Stimulated activated CD8-positive, alpha-beta memory T cell treated with anti-CD3 and anti-CD28 coated beads, Interleukin-15, amount 100 ng/mL, for 1 hour (primary cell): ENCODE data around the gene SLC37A1.

ENCODE experiments used
- DNase-seq: peaks from one replicate; pipeline ENCODE4 v3.0.0-alpha.2; 2020; ENCODE audit warnings: low read depth

SLC37A1 gene

DNA sequence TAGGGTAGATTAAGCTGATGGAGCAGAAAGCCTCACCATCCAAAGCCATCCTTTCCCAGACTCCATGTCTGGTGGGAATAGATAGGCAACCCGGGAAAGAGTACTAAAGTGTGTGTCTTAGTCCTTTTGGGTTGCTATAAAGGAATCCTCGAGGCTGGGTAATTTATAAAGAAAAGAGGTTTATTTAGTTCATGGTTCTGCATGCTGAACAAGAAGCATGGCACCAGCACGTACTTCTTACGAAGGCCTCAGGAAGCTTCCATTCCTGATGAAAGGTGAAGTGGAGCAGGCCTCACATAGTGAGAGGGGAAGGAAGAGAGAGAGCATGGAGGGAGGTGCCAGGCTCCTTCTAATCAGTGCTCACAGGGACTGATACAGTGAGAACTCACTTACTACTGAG is 6.2 kb upstream of the SLC37A1 start:
- DNase-seq, result no peak

DNA sequence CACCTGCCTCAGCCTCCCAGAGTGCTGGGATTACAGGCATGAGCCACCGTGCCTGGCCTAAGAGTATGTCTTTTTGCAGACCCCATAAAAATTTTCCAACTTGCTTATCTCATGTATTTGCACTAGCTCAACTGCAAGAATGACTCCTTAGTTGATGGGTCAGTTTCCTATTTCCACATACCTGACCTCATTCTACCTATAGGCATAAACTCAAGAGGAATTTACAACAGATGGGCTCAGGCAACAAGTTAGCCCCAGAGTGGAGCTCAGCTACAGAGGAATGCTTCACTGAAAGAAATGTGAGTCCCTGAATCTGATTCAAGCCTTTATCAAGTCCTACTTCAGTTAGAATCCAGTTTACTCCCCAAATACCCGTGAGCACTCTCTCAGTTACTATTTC is 5.3 kb upstream of the SLC37A1 start:
- no peak for DNase-seq

DNA sequence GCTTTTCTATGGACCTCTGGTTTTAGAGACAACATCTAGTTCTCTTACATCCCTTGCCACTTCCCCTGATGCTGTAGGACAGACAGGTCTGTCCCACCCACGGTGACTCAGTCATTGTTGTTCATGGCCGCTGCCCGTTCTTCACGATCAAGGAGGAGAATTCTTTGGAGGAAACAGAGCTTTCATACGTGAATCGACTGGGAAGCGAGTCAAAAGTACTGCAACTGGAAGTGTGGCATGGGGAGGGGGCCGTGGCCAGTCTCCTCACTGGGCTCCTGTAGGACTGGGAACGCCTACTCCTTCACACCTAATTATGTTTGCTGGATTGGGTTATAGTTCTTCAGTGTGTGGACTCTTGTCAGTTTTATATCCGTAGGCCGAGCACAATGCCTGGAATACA is 4.4 kb upstream of the SLC37A1 start:
- no peak for DNase-seq

DNA sequence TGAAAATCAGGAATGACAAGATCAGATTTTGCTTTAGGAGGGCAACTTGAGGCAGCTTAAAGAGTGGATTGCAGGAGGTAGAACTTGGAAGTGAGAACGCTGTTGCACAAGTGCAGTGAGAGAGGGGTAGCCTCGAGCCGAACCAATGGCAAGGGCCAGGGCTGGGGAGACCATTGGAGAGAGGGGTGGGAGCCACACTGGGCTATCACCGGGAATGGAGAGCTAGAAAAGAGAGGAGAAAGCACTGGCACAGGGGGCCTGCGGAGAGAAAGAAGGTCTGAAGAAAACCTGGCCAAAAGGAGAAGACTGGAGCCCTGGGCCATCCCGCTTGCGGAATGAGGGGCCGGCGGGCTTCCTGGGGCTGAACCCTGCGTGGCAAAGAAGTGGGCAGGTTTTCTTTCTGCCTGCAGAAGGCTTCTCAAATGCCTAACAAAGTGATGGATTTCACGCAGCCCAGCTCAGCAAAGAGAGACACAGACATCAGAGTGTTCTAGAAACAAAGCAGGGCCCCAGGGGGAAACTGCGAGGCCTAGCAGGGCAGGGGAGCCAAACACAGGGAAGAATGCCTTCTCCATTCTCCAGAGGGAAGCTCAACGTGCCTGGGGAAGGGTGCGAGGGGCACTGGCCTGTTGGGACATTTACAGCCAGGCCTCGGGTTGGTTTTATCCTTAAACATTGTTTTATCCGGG is 1.2 kb upstream of the SLC37A1 start:
- no peak for DNase-seq

DNA sequence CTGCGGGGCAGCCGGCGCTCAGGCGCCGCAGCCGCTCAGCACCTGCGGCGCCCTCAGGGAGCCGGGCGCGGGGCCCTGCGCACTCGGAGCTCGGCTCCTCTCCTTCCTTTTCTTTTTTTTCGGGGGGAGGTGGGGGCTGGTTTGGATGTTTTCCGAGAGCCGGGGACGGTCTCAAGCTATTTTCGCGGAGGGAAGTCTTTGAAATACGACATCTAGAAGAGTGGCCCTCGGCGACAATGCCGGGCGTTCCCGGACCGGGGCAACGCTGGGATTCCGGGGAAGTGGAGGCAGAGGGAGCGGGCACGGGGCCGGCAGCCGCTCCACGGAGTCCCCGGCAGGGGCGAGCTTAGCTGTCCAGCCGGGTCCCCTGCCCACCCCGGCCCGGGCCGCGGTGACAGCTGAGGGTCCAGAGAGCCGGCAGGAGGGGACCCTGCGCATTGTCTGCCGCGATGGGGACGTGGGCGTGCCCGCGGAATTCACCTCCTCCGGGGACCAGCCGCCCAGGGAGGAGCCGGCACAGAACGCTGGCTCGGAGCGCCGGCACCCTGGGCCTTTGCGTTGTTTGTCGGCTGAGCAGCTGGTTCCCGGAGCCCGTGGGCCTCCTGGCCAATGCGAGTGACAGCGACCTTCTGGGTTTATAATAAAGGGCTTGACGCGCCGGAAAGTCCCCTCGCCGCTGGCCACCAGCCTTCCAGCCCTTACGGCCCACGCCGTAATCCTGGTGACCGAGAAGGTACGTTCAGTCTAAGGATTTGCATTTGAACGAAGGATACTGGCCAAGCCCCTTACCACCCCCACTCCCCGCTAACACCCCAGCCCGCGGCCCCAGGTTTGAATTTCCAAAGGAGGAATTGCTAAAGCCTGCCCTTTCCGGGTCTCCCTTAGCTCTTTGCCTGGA is 582 bp downstream of the SLC37A1 start:
- DNase-seq, result peak; percentile 32

DNA sequence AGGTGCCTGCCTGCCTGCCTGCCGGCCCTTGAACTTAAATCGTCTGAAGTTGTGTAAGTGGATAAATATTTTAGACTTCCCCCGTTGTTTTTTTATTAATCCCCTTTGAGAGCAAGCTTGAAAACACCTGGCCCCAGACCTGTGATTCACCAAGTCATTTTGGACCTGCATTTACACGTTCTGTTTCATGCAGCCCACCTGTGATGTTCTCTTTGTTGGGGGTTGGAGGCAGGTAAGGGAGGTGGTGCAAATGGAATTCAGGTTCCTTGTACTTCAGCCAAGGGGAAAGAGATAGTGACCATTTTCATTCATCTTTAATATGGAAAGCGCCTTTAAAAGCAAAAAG is 1.2 kb downstream of the SLC37A1 start:
- DNase-seq, result no peak

DNA sequence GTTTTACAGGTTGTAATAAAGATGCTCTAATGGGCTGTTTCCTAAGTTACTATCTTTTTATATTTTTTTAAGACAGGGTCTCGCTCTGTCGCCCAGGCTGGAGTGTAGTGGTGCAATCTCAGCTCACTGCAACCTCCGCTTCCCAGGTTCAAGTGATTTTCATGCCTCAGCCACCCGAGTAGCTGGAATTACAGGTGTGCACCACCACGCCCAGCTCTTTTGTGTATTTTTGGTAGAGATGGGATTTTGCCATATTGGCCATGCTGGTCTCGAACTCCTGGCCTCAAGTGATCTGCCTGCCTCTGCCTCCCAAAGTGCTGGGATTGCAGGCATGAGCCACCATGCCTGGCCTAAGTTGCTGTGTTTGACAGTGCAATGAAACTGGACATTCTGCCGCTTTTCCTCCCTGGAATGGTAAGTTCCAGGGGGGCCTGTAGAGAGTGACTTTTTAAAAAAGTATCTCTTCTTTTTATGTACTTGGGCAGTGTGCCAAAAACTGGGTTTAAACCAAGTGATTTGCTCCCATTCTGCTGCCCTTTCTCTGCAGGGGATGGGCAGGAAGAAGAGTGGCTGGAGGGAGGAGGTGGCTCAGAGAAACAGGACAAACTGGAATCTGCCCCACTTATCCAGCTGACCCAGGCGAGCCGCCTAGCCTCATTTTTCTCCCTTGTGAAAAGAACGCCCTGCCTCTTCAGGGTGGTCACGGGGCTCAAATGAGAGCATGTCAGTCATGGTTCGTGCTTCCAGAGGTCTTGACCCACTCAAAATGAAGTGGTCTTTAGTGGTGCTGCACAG is 2.3 kb downstream of the SLC37A1 start:
- DNase-seq, result no peak

DNA sequence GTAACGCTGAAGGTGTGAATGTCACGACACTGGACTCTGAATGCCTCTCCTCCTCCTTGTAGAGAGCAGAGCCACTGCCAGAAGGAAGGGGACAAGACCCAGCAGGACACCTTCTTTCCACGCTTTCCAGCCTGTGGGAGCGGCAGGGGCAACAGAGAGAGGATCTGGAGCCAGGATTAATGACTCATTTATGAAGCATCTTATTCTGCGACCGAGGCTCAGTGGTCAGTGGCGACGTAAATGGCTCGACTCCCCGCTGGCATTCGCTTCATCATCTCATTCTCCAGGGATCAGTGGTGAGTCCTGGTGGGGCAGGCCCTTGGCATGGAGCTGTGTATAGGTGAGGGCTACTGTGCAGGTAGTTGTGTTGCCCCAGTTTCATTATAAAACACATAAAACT is 4.6 kb downstream of the SLC37A1 start:
- no peak for DNase-seq

DNA sequence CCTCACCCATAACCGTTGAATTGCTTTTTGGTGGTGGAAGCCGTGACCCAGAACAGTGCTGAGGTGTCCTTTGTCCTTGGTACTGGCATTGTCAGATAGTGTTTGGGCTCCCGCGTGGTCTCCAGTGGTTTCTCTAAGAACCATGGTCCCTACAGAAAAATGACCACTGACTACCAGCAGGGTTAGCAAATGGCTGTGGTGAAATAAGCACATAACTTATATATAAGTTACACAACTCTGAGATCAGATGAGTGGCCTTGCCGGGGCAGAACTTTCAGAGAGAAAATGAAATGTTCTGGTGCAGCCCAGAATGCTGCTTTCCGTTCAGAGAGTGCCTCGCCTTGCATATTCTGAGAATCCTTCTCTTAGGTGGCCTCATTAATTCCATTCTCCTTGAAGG is 5.0 kb downstream of the SLC37A1 start:
- DNase-seq, result no peak

DNA sequence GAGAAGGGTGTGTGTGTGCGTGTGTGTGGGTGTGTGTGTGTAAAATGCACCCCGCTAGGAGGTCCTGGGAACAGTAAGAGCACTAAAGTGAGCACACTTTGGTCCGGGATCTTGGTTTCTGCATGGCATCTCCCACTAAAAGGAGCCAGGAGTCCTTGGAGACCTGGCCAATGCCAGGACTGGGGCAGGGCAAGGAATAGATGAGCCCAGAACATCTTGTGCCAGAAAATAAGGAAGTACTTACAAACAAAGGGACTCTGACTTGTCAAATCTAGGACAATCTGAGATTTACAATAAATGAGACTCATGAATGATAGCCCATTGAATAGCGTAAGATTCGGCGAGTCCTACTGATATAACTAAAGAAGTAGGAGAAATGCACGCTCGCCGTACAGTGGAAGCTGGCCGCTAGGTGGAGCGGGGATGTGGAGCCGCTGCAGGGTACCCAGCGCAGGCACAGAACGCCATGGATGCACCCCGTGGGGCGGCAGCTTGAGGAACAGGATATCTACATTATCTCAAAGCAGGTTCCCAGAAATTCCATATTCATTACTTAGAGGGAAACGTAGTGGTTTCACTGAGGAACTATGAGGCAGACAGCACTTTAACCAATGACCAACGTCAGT is 7.1 kb downstream of the SLC37A1 start:
- DNase-seq, result no peak

DNA sequence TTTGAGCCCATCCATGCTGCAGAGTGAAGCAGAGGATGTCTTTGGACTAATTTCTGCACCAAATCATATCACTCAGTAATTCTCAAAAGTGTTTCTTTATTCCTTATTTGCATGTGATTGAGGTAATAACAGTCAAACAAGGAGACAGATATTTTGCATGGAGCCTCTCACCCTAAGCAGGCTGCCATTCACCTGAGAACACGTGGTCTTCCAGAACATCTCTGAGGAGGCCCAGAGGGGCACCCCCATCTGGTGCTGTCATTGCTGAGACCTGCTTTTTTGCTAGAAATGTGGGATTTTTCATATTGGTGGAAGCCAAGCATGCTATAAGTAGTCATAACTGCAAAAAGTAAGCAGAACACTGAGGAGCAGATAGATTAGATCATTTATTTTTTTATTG is 7.7 kb downstream of the SLC37A1 start:
- no peak for DNase-seq

DNA sequence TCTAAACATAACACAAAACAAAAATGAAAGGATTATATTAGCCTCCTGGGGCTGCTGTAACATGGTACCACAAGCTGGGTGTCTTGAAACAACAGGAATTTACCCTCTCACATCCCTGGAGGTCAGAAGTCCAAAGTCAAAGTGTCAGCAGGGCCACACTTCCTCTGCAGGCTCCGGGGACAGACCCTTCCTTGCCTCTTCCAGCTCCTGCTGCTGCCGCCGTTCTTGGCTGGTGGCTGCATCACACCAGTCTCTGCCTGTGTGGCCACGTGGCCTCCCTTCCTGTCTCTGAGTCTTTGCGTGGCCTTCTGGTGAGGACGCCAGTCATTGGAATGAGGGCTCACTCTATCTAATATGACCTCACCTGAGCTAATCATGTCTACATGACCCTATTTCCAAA is 8.2 kb downstream of the SLC37A1 start:
- no peak for DNase-seq

DNA sequence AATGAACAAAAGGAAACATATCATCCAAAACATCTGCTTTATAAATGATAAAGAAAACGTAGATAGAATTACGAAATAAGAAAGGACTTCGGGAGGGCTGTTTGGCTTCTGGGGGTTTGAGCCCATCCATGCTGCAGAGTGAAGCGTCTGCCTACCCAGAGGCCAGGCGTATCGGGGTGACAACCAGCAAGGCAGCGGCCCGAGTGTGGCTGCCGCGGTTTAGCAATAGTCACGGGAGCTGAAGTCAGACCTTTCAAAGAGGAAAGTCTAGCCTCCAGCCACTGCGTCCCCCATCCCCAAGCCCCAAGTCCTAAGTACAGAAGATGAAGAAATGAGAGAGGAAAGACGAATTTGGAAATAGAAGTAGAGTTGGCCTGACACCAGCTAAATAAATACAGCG is 8.6 kb downstream of the SLC37A1 start:
- DNase-seq, result no peak

DNA sequence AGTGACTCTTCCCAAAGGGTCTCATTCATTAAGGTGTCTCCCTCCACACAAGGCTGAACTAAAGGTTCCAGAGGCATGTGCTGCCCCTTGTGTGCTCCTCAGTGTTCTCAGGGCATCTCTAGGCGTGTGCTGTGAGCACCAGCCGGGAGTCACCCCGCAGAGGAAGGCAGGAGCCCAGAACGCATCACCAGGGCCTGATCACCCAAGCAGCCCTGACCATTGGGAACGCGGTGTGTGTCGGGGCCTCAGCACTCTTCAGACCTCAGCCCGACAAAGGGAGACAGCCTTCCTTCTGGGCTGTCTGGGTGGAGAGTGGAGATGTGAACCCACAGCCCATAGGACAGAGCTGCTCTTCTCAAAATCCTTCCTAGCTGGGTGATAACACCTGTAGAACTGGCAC is 9.1 kb downstream of the SLC37A1 start:
- no peak for DNase-seq

DNA sequence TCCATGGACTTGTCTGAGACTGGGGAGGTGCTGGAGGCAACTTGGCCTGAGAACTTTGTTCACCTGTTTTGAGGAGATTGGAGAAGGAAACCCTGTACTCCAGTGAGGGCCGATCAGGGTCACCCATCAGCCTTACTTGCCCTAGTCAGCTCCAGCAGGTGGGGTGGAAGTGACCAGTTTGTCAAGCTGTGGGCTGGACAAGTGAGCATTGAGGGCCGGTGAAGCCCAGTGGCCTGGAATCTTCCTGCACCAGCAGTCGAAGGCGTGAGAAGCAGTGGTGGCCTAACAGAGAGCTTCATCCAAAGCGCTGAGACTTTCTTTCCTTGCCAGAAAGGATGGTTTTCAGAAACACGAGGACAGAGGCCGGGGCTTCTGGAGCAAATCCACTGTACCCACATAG is 9.6 kb downstream of the SLC37A1 start:
- no peak for DNase-seq

DNA sequence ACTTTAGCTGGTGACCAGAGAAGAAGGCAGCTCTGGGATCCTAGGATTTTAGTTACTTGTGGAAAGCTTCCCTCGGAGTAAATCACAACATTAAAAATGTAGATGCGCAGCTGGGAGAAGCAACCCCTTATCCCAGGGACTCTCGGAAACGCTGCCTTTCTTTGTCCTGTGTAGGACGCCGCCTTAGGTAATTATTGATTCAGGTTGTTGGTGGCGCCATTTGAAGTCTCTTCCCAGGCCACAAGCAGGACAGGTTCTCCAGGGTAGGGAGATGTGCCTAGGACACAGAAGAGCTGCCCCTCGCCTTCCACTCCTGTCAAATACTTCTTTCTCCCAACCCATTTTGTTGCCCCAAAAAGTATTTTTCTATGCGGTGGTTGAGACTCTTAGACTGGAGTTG is 10.3 kb downstream of the SLC37A1 start:
- no peak for DNase-seq

DNA sequence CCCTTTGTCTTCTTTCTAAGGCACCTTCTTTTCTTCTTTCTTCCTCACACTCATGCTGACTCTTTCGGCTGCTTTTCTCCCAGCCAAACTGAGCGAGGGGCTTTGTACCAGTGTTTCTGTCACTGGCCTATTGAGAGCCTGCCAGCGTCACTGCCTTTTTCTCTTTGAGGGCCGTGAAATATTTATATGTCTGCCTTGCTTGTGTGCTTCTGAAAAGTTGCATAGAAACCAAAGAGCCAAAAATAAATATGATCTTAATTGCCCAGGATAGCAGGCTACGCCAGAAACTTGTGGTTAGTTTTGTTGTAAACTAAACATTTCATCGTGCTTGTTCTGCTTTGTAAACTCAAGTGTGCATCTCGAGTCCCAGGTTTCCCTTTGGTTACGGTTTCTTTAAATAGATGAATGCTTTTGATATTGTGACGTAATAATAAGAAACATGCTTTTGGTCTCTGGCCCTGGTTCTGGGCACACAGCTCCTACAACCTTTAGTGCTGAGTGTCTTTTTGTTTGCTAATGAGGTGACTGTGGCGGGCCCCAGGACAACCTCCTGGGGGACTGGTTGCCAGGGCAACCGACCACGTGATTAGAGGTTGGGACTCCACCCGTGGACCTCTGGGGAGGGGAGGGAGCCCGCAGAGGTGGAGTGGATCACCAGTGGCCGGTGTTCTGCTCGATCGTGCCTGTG is 10.8 kb downstream of the SLC37A1 start:
- DNase-seq, result no peak

DNA sequence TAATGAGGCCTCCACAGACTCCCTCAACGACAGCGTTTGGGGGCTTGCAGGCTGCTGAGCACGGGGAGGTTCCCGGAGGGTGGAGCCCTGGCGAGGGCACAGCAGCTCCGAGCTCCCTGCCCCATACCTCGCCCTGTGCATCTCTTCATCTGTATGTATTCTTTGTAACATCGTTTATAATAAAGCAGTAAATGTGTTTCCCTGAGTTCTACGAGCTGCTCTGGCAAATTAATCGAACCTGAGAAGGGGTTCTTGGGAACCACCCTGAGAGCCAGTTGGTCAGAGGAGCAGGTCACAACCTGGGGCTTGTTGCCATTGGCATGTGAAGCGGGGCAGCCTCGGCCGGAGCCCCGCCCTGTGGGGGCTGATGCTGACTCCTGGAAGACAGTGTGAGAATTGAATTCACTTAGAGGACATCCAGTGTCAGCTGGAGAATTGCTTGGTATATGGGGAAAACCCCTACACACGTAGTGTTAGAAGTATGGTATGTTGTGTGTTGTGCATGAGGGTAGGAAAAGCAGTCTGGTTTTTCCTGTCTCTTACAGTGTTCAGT is 11.5 kb downstream of the SLC37A1 start:
- no peak for DNase-seq

DNA sequence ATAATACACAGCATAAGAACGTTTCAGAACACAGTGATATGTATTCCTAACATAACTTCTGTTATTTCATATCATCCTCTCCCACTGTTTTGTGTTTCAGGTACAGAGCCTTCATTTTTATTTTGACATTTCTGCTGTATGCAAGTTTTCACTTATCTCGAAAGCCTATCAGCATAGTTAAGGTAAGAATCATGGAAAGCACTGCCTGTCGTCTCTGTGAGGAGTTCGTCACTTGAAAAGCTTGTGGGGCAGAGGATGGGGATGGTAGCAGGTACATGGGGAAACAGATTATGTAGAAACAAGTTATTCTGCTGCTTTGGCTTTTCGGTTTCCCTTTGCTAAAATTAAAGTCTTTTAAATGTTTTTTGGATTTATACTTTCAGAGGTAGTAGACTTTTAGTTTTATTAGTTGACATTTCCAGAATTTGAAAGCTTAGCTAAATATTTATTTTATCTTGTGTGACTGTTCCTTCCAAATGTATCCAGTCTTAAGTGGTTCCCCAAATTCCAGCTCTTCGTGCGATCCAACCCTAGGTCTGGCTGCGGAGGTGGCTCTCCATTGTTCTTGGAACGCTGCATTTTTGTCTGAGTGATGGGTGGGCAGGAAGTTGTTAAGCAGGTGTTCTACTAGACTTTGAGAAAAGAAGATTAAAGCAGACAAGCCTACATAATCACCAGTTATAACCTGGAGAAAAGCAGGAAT is 12.2 kb downstream of the SLC37A1 start:
- DNase-seq, result no peak

DNA sequence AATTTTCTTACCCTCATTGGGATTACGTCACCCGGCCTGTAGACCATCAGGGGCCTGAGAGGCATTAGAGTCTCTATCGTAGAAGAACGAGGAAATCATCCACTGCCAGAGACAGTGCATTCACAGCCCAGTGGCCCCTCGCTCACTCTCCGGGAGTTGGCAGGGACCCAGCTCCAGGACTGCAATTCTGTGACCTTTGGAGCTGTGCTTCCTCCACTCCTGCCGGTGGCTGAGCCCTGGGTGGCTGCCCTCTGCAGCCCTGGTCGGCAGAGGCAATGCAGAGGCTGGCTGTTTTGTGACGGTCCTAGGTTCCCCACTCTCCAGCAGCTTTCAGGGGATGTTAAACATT is 12.7 kb downstream of the SLC37A1 start:
- DNase-seq, result no peak

DNA sequence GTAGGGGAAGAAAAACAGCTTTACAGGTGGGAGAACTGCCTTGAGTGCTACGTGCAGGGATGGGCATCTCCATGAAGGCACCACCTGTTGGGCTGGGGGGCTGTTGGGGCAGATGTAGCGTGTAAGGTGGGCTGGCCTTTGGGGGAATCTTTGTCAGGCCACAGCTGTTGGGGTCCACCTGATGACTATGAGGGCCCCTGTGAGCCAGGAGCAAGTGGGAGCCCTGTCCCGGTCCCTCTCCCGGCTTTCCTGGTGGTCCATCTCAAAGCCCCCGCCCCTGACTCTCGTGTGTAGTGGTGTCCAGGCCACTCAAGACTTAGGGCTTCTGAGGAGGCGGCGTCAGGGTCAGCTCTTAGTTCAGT is 13.5 kb downstream of the SLC37A1 start:
- no peak for DNase-seq
